H1 (cell line): ENCODE measurements around the gene ARRDC2. TPM values are rescaled to one million over a fixed set of nuclear protein-coding genes. Genes with fewer than 3 reads are reported as not detected.

Experiments
- CHD7 ChIP-seq: fragments of 300-600 bp; sonication (generic); IDR thresholded peaks from 2 replicates; pipeline ENCODE4 v1.7.1; 2012; ENCODE audit warnings: low read length, moderate library complexity, mild to moderate bottlenecking, inconsistent platforms; ENCODE audit not compliant: insufficient replicate concordance
- CTBP2 ChIP-seq: IDR thresholded peaks from 2 replicates; pipeline ENCODE4 v1.7.0; 2011; ENCODE audit warnings: borderline replicate concordance, mild to moderate bottlenecking, moderate library complexity, mixed read lengths, low read length; ENCODE audit not compliant: insufficient read depth, insufficient read length
- HDAC6 ChIP-seq: IDR thresholded peaks from one replicate; pipeline ENCODE4 v1.7.1; 2012; ENCODE audit warnings: low read depth, mild to moderate bottlenecking, inconsistent platforms, low read length, moderate library complexity
- SIRT6 ChIP-seq: IDR thresholded peaks from one replicate; pipeline ENCODE4 v1.7.1; 2012; ENCODE audit warnings: low read length, inconsistent platforms
- polyA plus RNA-seq, 7 experiments: library from polyadenylated mRNA; depleted of rRNA in 3 of 7; stranded (reverse) in 5 of 7; unstranded in 2 of 7; fragments of >200 nt in 5 of 7; fragments of 200-250 nt in 2 of 7; gene quantifications; 1 replicate in 5 of 7; 2 replicates in 1 of 7; 4 replicates in 1 of 7; pipeline versions ENCODE4 v1.2.1 to v1.2.3, GENCODE V29; 2011 to 2013; ENCODE audit warnings: missing spikeins in 2 of 7, mixed read lengths in 2 of 7
- total RNA-seq: library from RNA; stranded (reverse); fragmentation: NEBNext Ultra II Directional; extraction: Animal tissue kit (Norgen Biotek cat#: 25700); gene quantifications from 2 replicates; pipeline ENCODE4 v1.2.1, GENCODE V29; 2021

Gene ARRDC2
- total and polyA plus RNA-seq, 2 of the 8 experiments (the other 6 are each of a cell fraction or from before 2014, with no cell fraction given): 5.4 to 6.9 TPM

DNA sequence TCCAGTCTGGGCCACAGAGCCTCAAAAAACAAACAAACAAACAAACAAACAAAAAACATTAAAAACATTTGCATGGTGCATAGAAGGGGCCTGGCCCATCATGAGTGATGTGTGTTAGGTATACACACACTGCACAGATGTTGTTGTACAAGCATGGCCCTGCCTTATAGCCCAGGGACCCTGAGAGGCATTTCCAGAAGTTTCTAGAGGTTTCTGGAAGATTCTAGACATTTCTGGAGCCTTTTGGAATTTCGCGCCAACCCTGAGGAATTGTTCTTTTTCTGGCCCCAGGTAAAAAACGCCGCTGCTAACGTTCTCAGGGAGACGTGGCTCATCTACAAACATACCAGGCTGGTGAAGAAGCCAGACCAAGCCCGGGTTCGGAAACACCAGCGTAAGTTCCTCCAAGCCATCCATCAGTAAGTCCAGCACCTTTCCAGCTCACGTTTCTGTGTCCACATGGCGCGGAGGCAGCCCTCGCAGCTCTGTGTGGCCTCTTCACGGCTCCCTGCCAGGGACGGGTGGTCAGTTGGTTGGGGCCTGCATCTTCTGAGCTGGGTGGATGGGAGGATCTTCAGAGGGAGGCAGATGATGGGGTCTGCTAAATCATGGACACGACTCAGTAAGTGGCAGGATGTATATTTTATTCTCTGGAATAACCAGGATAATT lies 18.4 kb upstream of the ARRDC2 start (continued):
- TF ChIP-seq CHD7 (no peak), CTBP2 (no peak), HDAC6 (no peak), SIRT6 (no peak)
